DMS114 treated with DMSO at 0.1 percent for 48 hours (cell line): ENCODE data around the gene NRP1.
"Not testable (repeated sequence)": the region's sequence is repeated elsewhere in the genome, so short reads cannot be mapped to it uniquely, and the experiment has no call there.

Experiments
- DNase-seq: peaks from one replicate; lab custom pipeline; 2025; ENCODE audit not compliant: unreplicated experiment; lab: John Stamatoyannopoulos, UW

NRP1 gene

GRCh38 chr10:33240931-33241330 lies 93.5 kb downstream of the NRP1 start:
- DNase-seq, result no peak

- no peak for DNase-seq
These were observed 94.2 kb downstream of the NRP1 start for GRCh38 chr10:33240258-33240657.

DNA sequence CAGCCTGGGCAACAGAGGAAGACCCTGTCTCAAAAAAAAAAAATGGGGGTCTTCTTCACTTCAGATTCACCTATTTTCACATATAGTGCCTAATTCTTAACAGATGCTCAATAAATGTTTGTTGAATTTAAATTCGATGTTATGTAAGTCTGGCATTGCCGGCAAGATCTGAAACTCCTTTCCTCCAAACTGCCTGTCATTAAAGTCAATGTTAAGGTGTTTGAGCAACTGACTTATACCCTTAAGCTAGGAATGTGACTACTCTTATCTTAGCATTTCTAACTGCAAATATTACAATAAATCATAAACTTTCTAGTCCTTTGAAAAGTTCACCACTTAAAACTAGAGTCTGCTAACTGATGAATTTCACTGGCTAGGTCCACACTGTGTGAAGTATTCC lies 95.2 kb downstream of the NRP1 start:
- DNase-seq, result no peak

- DNase-seq, result no peak
These were observed 95.8 kb downstream of the NRP1 start for GRCh38 chr10:33238643-33239042.

DNA sequence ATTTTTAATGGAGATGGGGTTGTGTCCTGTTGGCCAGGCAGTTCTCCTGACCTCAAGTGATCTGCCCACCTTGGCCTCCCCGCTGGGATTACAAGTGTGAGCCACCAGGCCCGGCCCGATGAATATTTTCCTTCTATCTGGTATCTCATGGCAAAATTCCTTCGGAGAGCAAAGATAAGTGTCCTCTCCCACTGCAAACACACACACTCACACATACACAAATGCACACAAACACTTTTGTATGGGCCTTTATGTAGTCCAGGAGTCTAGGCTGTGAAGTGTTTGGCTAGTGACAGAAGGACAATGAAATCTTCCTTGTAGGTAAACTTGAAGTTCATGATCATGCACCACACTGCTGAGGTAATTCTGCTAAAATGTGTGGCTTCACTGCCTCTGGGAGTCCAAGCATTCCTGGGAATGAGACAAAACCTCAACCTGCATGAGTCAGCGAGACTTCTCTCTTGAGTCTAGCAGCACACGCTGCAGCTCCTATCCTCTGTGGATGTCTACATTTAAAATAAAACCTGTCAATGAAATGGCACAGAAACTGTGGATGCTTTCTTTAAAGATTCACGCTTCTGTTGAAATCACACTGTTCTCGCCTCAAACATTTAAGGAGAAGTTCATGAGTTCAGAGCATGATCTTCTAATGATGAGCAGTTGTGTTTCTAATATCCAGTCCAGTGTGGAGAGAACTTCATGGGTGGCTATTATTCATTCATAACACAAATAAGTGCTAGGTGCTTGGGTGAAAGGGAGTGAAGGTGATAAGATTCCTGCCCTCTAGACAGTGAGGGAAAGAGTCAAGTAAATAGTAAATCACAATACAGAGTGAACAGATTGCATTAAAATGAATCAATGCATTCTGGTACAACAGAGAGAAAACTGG lies 96.5 kb downstream of the NRP1 start:
- DNase-seq, result no peak

- no peak for DNase-seq
These were observed 97.6 kb downstream of the NRP1 start for GRCh38 chr10:33236916-33237315.

DNA sequence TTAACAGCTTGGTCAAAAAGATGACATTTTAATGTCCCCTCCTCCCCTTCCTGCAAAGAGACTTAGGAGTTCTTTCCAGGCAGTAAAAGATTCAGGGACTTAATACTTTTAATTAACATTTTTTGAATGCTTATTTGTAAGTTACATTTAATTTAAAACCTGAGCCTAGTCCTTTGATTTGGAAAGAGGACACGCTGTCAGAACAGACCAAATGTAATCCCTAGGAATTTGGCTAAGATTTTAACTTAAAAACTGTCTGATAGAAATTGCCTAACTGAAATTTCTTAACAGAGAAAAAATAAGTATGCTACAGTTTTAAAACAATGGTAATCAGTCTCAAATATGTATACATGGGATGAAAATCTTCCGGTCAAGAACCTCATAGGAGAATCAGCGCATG lies 98.5 kb downstream of the NRP1 start:
- DNase-seq, result no peak

GRCh38 chr10:33235251-33235884 lies 99.1 kb downstream of the NRP1 start:
- no peak for DNase-seq

DNA sequence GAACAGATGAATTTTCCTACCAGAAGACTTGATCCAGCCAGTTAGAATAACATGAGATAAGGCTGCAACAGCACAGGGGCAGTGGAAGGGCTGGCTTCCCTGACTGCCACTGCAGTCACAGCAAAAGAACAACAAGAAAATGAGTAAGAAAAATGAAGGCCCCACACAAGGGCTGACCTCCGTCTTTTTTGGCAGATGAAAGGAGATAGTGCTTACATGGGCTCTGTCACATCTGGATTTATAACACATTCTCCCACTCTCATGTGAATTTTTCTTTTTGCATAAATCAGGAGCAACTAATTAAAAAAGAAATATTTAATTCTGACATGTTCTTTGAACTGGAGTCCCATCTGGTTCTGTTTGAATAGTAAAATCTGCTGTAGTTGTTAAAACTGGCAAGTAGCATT lies 99.6 kb downstream of the NRP1 start:
- no peak for DNase-seq

DNA sequence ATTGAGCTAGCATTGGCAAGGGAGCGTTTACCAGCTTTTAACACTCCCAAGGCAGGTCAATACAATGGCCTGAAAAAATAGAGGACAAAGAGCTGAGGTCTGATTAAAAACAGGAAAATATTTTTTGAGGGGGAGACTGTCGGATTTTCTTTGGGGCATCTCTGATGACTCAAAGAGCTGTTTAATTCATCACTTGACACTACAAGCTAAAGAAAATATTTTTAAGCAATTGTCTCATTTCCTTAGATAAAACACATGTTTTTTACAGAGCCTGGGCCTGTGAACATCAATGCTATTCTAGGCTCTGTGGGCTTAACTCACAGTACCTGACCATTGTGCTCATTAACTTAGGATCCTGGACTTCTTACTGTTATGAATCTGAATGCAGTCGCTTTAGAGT lies 100.8 kb downstream of the NRP1 start:
- DNase-seq, result no peak

DNA sequence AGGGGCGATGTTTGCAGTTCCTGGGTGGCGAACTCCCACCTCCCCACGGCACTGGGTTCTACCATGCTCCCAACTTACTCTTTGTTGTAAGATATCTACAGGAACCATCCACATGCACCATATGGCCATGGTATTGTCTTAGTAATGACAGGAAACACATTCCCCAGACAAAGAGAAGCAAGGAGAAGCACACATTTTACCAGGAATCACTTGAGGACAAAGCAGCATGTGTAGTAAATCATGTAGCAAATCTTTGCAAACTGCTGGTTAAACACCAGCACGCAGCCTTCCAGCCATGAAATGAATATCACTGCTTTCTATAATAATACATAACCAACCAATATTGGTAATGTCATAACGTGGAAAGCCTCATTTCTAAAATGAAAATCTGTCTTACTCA lies 101.2 kb downstream of the NRP1 start:
- no peak for DNase-seq

GRCh38 chr10:33231621-33232350 lies 102.7 kb downstream of the NRP1 start:
- no peak for DNase-seq

- DNase-seq, result no peak
These were observed 104.6 kb downstream of the NRP1 start for GRCh38 chr10:33229949-33230267.

DNA sequence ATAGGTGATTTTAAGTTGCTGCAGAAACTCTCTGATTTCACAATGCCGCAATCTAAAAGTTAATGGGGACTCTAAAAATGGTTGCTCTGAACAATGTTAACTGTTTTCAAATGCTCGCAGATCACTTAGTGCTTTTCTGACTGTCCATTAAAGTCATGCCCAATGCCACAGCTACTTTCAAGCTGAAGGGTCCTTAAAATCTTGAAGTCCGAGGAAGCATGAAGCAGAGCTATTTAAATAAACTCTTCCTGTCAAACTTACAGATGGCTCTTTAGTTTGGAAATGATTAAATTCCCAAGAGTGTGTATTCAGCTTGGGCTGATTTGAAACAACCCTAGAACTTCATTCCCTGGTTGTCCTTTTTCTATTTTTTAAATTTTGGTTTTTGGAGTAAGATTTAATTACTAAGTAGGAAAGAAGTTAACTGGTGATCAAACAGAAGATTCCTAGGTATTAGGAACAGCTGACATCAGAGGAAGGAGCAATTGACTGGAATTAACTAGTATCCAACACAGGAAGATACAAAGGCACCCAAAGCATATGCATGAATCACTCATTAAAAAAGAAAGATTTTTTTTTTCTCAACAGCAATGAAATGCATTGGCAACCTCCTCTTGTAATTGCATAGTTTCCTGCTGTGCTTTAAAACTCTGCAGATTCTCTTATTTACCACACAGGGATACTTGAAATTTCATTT lies 105.1 kb downstream of the NRP1 start:
- DNase-seq, result no peak

DNA sequence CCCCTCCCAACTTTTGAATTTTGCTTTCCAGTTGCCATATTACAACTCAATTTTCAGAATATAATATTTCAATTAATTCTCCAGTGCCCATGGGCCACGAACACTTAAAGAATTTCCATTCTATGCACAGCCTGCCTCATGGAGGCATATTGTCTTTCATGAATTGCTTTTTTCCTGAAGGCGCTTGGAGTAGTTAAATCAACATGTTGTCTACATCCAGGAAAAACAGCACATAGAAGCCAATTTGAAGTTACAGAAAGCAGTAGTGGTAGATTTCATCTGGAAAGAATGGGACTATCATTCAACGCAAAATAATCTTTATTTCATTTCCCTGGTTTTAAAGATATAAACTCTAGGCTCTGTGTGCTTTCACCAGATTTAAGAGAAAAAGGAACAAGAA lies 106.0 kb downstream of the NRP1 start:
- DNase-seq, result no peak

- no peak for DNase-seq
These were observed 107.0 kb downstream of the NRP1 start for GRCh38 chr10:33227489-33227888.

- no peak for DNase-seq
These were observed 110.1 kb downstream of the NRP1 start for GRCh38 chr10:33224251-33224965.

DNA sequence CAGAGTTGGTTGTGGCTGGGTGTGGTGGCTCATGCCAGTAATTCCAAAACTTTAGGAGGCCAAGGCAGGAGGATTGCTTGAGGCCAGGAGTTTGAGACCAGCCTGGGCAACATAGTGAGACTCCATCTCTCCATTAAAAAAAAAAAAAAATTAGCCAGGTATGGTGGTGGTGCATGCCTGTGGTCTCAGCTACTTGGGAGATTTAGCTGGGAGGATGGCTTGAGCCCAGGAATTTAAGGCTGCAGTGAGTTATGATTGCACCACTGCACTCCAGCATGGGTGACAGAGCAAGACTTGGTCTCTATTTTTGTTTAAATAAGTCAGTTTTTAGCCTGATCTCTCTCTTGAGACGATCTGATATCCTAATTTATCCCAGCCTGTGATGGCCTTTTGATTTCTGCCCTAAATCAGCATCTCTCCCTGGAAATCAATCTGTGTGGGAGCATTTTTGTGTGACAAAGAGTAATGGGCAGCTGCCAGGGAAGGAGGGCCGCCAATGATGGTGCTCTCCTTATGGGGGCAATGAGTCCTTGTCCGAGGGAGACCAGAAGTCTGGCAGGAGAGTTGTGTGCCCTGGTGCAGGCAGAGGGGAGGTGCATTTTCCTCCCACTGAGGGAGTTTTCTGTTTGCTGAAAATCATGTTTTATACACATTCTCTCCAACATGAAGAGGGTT lies 111.0 kb downstream of the NRP1 start:
- no peak for DNase-seq

GRCh38 chr10:33222304-33222703 lies 112.2 kb downstream of the NRP1 start:
- DNase-seq, result not testable (repeated sequence)

DNA sequence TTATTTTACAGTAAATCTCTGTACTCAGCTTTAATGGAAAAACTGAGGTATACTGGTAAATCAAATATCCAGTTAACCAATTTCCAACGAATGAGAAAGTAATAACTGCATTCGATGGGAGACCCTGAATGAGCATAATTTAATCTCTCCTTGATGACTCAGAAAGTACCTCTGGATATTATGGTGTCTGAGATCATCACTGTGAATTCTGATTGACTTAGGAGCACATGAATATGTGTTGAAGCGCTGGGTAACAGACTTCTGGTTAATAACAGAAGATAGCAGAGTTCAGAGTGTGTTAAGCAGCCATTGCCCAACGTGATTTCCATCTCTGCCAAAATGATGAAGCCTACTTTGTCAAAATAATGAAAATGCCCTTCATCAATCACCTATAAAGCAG lies 116.6 kb downstream of the NRP1 start:
- DNase-seq, result no peak
